Measurements from ENCODE around the gene METTL27. TPM values are rescaled to one million over a fixed set of nuclear protein-coding genes. Genes with fewer than 3 reads are reported as not detected.

The METTL27 gene
- polyA plus RNA-seq, 3 donors, result 1.1 to 2.1 (median 1.2) TPM

DNA sequence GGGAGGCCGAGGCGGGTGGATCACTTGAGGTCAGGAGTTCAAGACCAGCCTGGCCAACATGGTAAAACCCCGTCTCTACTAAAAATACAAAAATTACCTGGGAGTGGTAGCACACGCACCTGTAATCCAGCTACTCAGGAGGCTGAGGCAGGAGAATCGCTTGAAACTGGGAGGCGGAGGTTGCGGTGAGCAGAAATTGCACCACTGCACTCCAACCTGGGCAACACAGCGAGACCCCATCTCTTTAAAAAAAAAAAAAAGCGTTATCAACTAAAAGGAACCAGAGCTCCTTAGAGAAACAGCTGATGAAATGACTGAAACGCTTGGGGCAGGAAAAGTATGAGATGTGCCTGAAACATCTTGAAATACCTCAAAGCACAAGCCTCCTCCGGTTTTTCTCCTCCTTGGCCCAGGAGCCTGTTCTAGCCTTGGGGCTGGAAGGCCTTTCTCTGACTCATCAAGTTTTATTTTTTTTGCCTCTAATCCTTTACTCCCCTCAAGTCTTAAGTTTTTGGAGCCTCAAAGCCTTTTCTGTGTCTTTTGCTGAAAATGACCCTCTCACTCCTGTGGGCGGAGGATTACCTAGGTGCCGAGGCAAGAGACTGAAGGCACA, 2.6 kb upstream of the METTL27 start:
- no peaks in the 10 kb centered on the region for H3K79me2 ChIP-seq (ENCODE audit: insufficient read depth, low read length)
- TF ChIP-seq, protein P1, sequence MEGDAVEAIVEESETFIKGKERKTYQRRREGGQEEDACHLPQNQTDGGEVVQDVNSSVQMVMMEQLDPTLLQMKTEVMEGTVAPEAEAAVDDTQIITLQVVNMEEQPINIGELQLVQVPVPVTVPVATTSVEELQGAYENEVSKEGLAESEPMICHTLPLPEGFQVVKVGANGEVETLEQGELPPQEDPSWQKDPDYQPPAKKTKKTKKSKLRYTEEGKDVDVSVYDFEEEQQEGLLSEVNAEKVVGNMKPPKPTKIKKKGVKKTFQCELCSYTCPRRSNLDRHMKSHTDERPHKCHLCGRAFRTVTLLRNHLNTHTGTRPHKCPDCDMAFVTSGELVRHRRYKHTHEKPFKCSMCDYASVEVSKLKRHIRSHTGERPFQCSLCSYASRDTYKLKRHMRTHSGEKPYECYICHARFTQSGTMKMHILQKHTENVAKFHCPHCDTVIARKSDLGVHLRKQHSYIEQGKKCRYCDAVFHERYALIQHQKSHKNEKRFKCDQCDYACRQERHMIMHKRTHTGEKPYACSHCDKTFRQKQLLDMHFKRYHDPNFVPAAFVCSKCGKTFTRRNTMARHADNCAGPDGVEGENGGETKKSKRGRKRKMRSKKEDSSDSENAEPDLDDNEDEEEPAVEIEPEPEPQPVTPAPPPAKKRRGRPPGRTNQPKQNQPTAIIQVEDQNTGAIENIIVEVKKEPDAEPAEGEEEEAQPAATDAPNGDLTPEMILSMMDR (IDR thresholded peaks at IDR 0.05), result no peak
- no peaks in the 10 kb centered on the region for H4K20me1 ChIP-seq (ENCODE audit: insufficient read depth, low read length)
- peak overlapping the region in 1 of 2 donors; percentile 15 for H3K4me3 Mint-ChIP-seq
- no peak for DNase-seq
- peak overlapping the region in 2 of 7 donors; percentile 25 to 48 for H3K27ac Mint-ChIP-seq
- H3K36me3 ChIP-seq (replicated peaks in 1 of 2; ENCODE audit: control insufficient read depth in 1 of 2, insufficient read depth in 2 of 2, low read length in 2 of 2), result no peaks in the 10 kb centered on the region
- no peak overlapping the region for H2AFZ ChIP-seq (ENCODE audit: insufficient read depth, low read depth, low read length, poor library complexity, severe bottlenecking)
- H3K4me2 ChIP-seq (replicated peaks; ENCODE audit: extremely low read depth, low read length, poor library complexity, severe bottlenecking), result no peak overlapping the region
- H3K27me3 ChIP-seq (ENCODE audit: control insufficient read depth in 2 of 2, insufficient read depth in 2 of 2, low read length in 2 of 2), result no peaks in the 10 kb centered on the region
- H3K4me3 ChIP-seq (replicated peaks in 1 of 3; ENCODE audit: low read depth in 2 of 3, low read length in 3 of 3), result no peak overlapping the region
- no peak overlapping the region for H3K27ac ChIP-seq (ENCODE audit: low read depth in 1 of 2, low read length in 2 of 2)
- H3K36me3 Mint-ChIP-seq, result no peaks in the 10 kb centered on the region
- H3K9me3 Mint-ChIP-seq, result peaks cover 0 to 2% (median 0%) of the 10 kb centered on the region in 7 donors
- intact Hi-C loops (cut with micrococcal nuclease), result no loop called here
- peaks cover 13 to 16% (median 15%) of the 10 kb centered on the region in 3 donors for H3K27me3 Mint-ChIP-seq (ENCODE audit: low read depth in 3 of 3)
- H3K9ac ChIP-seq (ENCODE audit: insufficient read depth, low read length, poor library complexity, severe bottlenecking), result no peak overlapping the region
- H3K4me1 Mint-ChIP-seq, result peaks cover 47% of the 10 kb centered on the region
- H3K4me1 ChIP-seq (ENCODE audit: control insufficient read depth in 1 of 2, insufficient read depth in 2 of 2, low read length in 2 of 2), result peaks cover 56 to 63% of the 10 kb centered on the region in 2 donors
- WGBS (ENCODE audit: insufficient coverage), result 93% methylated on average over 6 of the region's 13 CpGs
- H3K9me3 ChIP-seq (replicated peaks in 1 of 2; ENCODE audit: control insufficient read depth in 1 of 2, insufficient read depth in 1 of 2, low read length in 2 of 2), result no peaks in the 10 kb centered on the region

DNA sequence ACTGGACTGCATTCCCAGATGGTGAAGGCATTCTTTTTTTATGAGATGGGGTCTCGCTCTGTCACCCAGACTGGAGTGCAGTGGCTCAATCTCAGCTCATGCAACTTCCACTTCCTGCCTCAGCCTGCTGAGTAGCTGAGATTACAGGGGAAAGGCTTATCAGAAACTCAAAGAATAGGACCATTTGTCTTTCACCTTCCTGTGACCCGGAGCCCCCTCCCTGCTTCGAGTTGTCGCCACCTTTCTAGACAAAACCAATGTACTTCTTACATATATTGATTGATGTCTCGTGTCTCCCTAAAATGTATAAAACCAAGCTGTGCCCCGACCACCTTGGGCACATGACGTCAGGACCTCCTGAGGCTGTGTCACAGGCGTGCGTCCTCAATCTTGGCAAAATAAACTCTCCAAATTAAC, 1.8 kb upstream of the METTL27 start:
- no peak overlapping the region for H3K27ac ChIP-seq (ENCODE audit: low read depth in 1 of 2, low read length in 2 of 2)
- peaks cover 55 to 56% of the 10 kb centered on the region in 2 donors for H3K4me1 ChIP-seq (ENCODE audit: control insufficient read depth in 1 of 2, insufficient read depth in 2 of 2, low read length in 2 of 2)
- H3K9ac ChIP-seq (ENCODE audit: insufficient read depth, low read length, poor library complexity, severe bottlenecking), result no peak overlapping the region
- H3K36me3 ChIP-seq (replicated peaks in 1 of 2; ENCODE audit: control insufficient read depth in 1 of 2, insufficient read depth in 2 of 2, low read length in 2 of 2), result no peaks in the 10 kb centered on the region
- TF ChIP-seq, protein P1 (IDR thresholded peaks at IDR 0.05), result no peak
- Mint-ChIP-seq H3K9me3 (no peaks in the 10 kb centered on the region), H3K4me3 (peak overlapping the region in 1 of 2 donors; percentile 70), H3K36me3 (no peaks in the 10 kb centered on the region), H3K27ac (peak overlapping the region in 4 of 7 donors; percentile 21 to 80 (median 64)), H3K27me3 (ENCODE audit: low read depth in 3 of 3) (peaks cover 9 to 16% (median 10%) of the 10 kb centered on the region in 3 donors), H3K4me1 (peaks cover 41% of the 10 kb centered on the region)
- H3K4me3 ChIP-seq (replicated peaks in 1 of 3; ENCODE audit: low read depth in 2 of 3, low read length in 3 of 3), result peak overlapping the region in 1 of 3 experiments; percentile 31
- no peaks in the 10 kb centered on the region for H3K9me3 ChIP-seq (replicated peaks in 1 of 2; ENCODE audit: control insufficient read depth in 1 of 2, insufficient read depth in 1 of 2, low read length in 2 of 2)
- H3K4me2 ChIP-seq (replicated peaks; ENCODE audit: extremely low read depth, low read length, poor library complexity, severe bottlenecking), result peak overlapping the region; percentile 26
- H4K20me1 ChIP-seq (ENCODE audit: insufficient read depth, low read length), result no peaks in the 10 kb centered on the region
- 7% methylated on average over 2 of the region's 9 CpGs for WGBS (ENCODE audit: insufficient coverage)
- intact Hi-C loops (cut with micrococcal nuclease), result no loop called here
- DNase-seq, result peak in 2 of 3 donors; percentile 29 to 32
- no peak overlapping the region for H2AFZ ChIP-seq (ENCODE audit: insufficient read depth, low read depth, low read length, poor library complexity, severe bottlenecking)
- H3K79me2 ChIP-seq (ENCODE audit: insufficient read depth, low read length), result no peaks in the 10 kb centered on the region
- no peaks in the 10 kb centered on the region for H3K27me3 ChIP-seq (ENCODE audit: control insufficient read depth in 2 of 2, insufficient read depth in 2 of 2, low read length in 2 of 2)
